Adrenal gland (tissue), 12 donors: ENCODE data around the gene ADCY5. TPM values are rescaled to one million over a fixed set of nuclear protein-coding genes. Genes with fewer than 3 reads are reported as not detected.

ENCODE experiments used
- DNase-seq, 7 donors: peaks; one replicate each; pipeline ENCODE4 v3.0.0-alpha.2; 2019 to 2020
- H3K27ac ChIP-seq, 5 donors: fragments of 200-600 bp; sonication (generic) in 4 of 5; 1 replicate in 3 of 5; 2 replicates in 2 of 5; pipeline versions ENCODE4 v1.5.1 to v1.8.0; 2016 to 2020; ENCODE audit warnings: mild to moderate bottlenecking in 1 of 5
- H3K27me3 ChIP-seq: fragments of 200-600 bp; 2 replicates; pipeline ENCODE4 v1.8.0; 2021
- H3K36me3 ChIP-seq, 2 donors: fragments of 200-600 bp; replicated peaks in 1 of 2; 1 replicate in 1 of 2; 2 replicates in 1 of 2; pipeline versions ENCODE4 v1.5.1 to v1.8.0; 2018 to 2022
- H3K4me1 ChIP-seq, 2 donors: fragments of 200-600 bp; replicated peaks in 1 of 2; 1 replicate in 1 of 2; 2 replicates in 1 of 2; pipeline versions ENCODE4 v1.5.1 to v1.8.0; 2018 to 2021
- H3K4me3 ChIP-seq, 4 donors: fragments of 200-600 bp; sonication (generic) in 3 of 4; one replicate each; pipeline ENCODE4 v1.5.1; 2016 to 2018
- H3K9me3 ChIP-seq, 3 donors: fragments of 200-600 bp; sonication (generic) in 1 of 3; replicated peaks in 1 of 3; 1 replicate in 2 of 3; 2 replicates in 1 of 3; pipeline versions ENCODE4 v1.5.1 to v1.8.0; 2016 to 2021
- CTCF ChIP-seq, 6 experiments: fragments of 450-650 bp in 4 of 6; fragments of 200-600 bp in 2 of 6; sonication (generic) in 1 of 6; IDR thresholded peaks; 1 replicate in 5 of 6; 2 replicates in 1 of 6; pipeline versions ENCODE4 v1.5.1 to v1.8.0; 2016 to 2021; ENCODE audit warnings: antibody characterized with exemption in 6 of 6, mild to moderate bottlenecking in 2 of 6, moderate library complexity in 1 of 6
- POLR2A ChIP-seq, 2 donors: fragments of 450-650 bp; IDR thresholded peaks; one replicate each; pipeline ENCODE4 v1.6.1; 2017; ENCODE audit warnings: antibody characterized with exemption in 2 of 2, mild to moderate bottlenecking in 2 of 2, moderate library complexity in 1 of 2
- WGBS, 4 donors: extraction: QIAGEN DNeasy Blood & Tissue Kit in 2 of 4; methylation state at CpG; one replicate each; pipeline versions ENCODE4 v1.1.5 to v1.1.7; 2013 to 2017; 5-methylcytosine and 5-hydroxymethylcytosine counted together
- intact Hi-C, 2 donors: fragments of 100-400 bp; cut with DNase I; formaldehyde crosslinking; loops; one replicate each; pipeline versions ENCODE4 v1.14.1 to v1.15.0; 2022 to 2023
- polyA plus RNA-seq, 3 donors: library from polyadenylated mRNA; stranded (reverse); fragments of 200-250 nt in 2 of 3; fragments of 350-450 nt in 1 of 3; fragmentation: Illumina TruSeq in 1 of 3; extraction: RNeasy Lipid Tissue Mini Kit (QIAGEN cat#74804) in 1 of 3; gene quantifications; one replicate each; pipeline ENCODE4 v1.2.3, GENCODE V29; 2013 to 2014
- total RNA-seq, 9 donors: library from RNA; depleted of rRNA in 4 of 9; stranded (reverse); fragments of >200 nt in 4 of 9; fragments of 120-200 nt in 1 of 9; fragmentation: NEBNext Ultra II Directional in 1 of 9; extraction: Animal tissue kit (Norgen Biotek cat#: 25700) in 1 of 9; gene quantifications; one replicate each; pipeline versions ENCODE4 v1.1.0 to v1.2.4, GENCODE V29; 2013 to 2023
- donor health status: healthy with polysubstance abuse.
- donor health status: Bipolar disorder and iron deficiency.
- donor health status: DM: yes; HTN: yes; CAD: no.
- donor health status: DM: no; HTN: no; CAD: no.
- donor health status: DM: no; HTN: no; CAD: no.
- donor health status: DM: yes; HTN: yes; CAD: no.

ADCY5 gene
- total and polyA plus RNA-seq, 12 donors, result 1.2 to 12.4 (median 4.4) TPM

GRCh38 chr3:123353227-123353849, 95.6 kb downstream of the ADCY5 start:
- Histone ChIP-seq H3K36me3 (no peaks in the 10 kb centered on the region), H3K27ac (no peak overlapping the region), H3K27me3 (no peaks in the 10 kb centered on the region), H3K4me3 (no peak overlapping the region), H3K9me3 (no peaks in the 10 kb centered on the region), H3K4me1 (no peaks in the 10 kb centered on the region)
- no peak for DNase-seq
- TF ChIP-seq POLR2A (IDR thresholded peaks at IDR 0.05), result no peak
- no peak for TF ChIP-seq CTCF (IDR thresholded peaks at IDR 0.05)
- WGBS, 4 donors, result 86 to 92% (median 89%) methylated on average over 6 to 10 of the region's 10 CpGs
- intact Hi-C loops, result no loop called here

GRCh38 chr3:123352134-123352554, 96.7 kb downstream of the ADCY5 start:
- Histone ChIP-seq H3K27me3 (no peaks in the 10 kb centered on the region), H3K27ac (no peak overlapping the region), H3K4me1 (no peaks in the 10 kb centered on the region), H3K9me3 (no peaks in the 10 kb centered on the region), H3K36me3 (no peaks in the 10 kb centered on the region), H3K4me3 (no peak overlapping the region)
- TF ChIP-seq CTCF (IDR thresholded peaks at IDR 0.05), result no peak
- no peak for TF ChIP-seq POLR2A (IDR thresholded peaks at IDR 0.05)
- WGBS, 4 donors, result 79 to 95% (median 82%) methylated on average over 7 to 15 of the region's 15 CpGs
- intact Hi-C loops, result no loop called here
- no peak for DNase-seq

- H3K27me3 ChIP-seq, result no peaks in the 10 kb centered on the region
- H3K4me1 ChIP-seq, result no peaks in the 10 kb centered on the region
- no peaks in the 10 kb centered on the region for H3K36me3 ChIP-seq
- 78 to 93% (median 83%) methylated on average over 3 to 4 of the region's 4 CpGs for WGBS, 4 donors
- no peak overlapping the region for H3K4me3 ChIP-seq
- H3K27ac ChIP-seq, result no peak overlapping the region
- TF ChIP-seq CTCF (IDR thresholded peaks at IDR 0.05), result no peak
- intact Hi-C loops, result no loop called here
- no peak for DNase-seq
- H3K9me3 ChIP-seq, result no peaks in the 10 kb centered on the region
These were observed 97.4 kb downstream of the ADCY5 start for GRCh38 chr3:123351501-123351900.

- 67 to 87% (median 80%) methylated on average over 6 of the region's 6 CpGs for WGBS, 4 donors
- no peaks in the 10 kb centered on the region for H3K27me3 ChIP-seq
- H3K4me1 ChIP-seq, result no peaks in the 10 kb centered on the region
- no peaks in the 10 kb centered on the region for H3K36me3 ChIP-seq
- TF ChIP-seq POLR2A (IDR thresholded peaks at IDR 0.05), result no peak
- TF ChIP-seq CTCF (IDR thresholded peaks at IDR 0.05), result no peak
- no peak overlapping the region for H3K27ac ChIP-seq
- intact Hi-C loops, result no loop called here
- no peak overlapping the region for H3K4me3 ChIP-seq
- no peak for DNase-seq
- H3K9me3 ChIP-seq, result no peaks in the 10 kb centered on the region
These were observed 97.9 kb downstream of the ADCY5 start for GRCh38 chr3:123350971-123351370.
